ENCODE results near the gene NOP53.
"Not testable (repeated sequence)": the region's sequence is repeated elsewhere in the genome, so short reads cannot be mapped to it uniquely, and the experiment has no call there.

GRCh38 chr19:47718415-47719046 is 26.8 kb upstream of the NOP53 start:
- not testable (repeated sequence) for TF ChIP-seq CTCF (IDR thresholded peaks at IDR 0.05; ENCODE audit: borderline replicate concordance, extremely low read depth, low read length, poor library complexity, severe bottlenecking); EZH2 (IDR thresholded peaks at IDR 0.05; ENCODE audit: borderline replicate concordance, low read depth, low read length, severe bottlenecking)
